GM12875 (cell line): ENCODE results near the gene TBPL1.

ENCODE experiments used
- H3K4me3 ChIP-seq: one replicate; pipeline ENCODE4 v1.5.1; 2011; ENCODE audit warnings: low read depth, low read length, control low read depth
- TF ChIP-seq, protein P1 (sequence below): IDR thresholded peaks from 2 replicates; pipeline ENCODE4 v1.5.1; 2011; ENCODE audit warnings: low read depth, mild to moderate bottlenecking, control low read depth, inconsistent platforms, low read length, moderate library complexity, borderline replicate concordance; ENCODE audit not compliant: insufficient read depth

The TBPL1 gene

GRCh38 chr6:133945158-133945557 is 7.9 kb upstream of the TBPL1 start:
- H3K4me3 ChIP-seq: no peak overlapping the region
- TF ChIP-seq, protein P1, sequence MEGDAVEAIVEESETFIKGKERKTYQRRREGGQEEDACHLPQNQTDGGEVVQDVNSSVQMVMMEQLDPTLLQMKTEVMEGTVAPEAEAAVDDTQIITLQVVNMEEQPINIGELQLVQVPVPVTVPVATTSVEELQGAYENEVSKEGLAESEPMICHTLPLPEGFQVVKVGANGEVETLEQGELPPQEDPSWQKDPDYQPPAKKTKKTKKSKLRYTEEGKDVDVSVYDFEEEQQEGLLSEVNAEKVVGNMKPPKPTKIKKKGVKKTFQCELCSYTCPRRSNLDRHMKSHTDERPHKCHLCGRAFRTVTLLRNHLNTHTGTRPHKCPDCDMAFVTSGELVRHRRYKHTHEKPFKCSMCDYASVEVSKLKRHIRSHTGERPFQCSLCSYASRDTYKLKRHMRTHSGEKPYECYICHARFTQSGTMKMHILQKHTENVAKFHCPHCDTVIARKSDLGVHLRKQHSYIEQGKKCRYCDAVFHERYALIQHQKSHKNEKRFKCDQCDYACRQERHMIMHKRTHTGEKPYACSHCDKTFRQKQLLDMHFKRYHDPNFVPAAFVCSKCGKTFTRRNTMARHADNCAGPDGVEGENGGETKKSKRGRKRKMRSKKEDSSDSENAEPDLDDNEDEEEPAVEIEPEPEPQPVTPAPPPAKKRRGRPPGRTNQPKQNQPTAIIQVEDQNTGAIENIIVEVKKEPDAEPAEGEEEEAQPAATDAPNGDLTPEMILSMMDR: 0 out of 2 replicates have a peak, but pooled peaks have one; percentile 6

DNA sequence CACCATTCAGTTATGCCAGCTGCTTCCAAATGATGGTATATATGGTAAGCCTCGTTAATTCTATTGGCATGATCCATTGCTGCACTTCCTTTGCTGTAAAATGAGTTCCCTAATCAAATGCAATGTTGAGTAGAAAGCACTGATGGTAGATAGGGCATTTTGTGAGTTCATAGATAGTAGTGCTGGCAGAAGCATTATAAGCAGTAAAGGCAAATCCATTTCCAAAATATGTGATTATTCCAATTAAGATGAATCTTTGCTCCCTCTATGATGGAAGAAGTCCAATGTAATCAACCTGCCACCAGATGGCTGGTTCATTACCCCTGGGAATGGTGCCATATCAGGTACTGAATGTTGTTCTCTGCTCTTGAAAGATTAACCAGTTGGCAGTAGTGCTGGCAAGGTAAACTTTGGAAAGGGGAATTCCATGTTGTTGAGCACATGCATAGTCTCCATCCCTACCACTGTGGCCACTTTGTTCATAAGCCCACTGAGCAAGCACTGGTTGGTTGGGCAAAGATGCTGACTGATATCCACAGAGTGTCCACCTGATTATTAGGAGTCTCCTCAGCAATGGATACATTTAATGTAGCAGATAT is 5.6 kb upstream of the TBPL1 start:
- TF ChIP-seq, protein P1: no peak
- no peak overlapping the region for H3K4me3 ChIP-seq

DNA sequence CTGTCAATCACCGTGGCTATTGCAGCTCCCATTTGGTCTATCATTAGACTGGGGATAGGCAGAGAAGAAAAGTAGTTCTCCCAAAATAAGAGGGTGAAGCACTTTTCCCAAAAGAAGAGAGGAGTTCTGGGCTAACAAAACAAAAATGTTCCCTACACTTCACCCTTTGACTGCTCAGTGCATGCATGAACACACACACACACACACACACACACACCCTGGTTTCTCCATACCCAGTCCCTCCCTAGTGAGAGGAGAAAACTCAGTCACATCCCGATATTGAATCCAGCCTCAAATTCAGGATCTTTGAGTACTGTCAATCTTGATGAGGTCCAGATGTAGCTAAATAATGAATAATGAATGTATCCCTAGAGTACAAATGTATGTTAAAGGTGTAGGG is 4.6 kb upstream of the TBPL1 start:
- TF ChIP-seq, protein P1: no peak
- no peak overlapping the region for H3K4me3 ChIP-seq

- H3K4me3 ChIP-seq: peak overlapping the region; percentile 86
- TF ChIP-seq, protein P1: no peak
Measured at GRCh38 chr6:133951227-133951626, 1.8 kb upstream of the TBPL1 start.

GRCh38 chr6:133951881-133952814 is 876 bp upstream of the TBPL1 start:
- TF ChIP-seq, protein P1: peak; percentile 43; the same call in 1 of the 2 replicates
- peak overlapping the region; percentile 86 for H3K4me3 ChIP-seq

DNA sequence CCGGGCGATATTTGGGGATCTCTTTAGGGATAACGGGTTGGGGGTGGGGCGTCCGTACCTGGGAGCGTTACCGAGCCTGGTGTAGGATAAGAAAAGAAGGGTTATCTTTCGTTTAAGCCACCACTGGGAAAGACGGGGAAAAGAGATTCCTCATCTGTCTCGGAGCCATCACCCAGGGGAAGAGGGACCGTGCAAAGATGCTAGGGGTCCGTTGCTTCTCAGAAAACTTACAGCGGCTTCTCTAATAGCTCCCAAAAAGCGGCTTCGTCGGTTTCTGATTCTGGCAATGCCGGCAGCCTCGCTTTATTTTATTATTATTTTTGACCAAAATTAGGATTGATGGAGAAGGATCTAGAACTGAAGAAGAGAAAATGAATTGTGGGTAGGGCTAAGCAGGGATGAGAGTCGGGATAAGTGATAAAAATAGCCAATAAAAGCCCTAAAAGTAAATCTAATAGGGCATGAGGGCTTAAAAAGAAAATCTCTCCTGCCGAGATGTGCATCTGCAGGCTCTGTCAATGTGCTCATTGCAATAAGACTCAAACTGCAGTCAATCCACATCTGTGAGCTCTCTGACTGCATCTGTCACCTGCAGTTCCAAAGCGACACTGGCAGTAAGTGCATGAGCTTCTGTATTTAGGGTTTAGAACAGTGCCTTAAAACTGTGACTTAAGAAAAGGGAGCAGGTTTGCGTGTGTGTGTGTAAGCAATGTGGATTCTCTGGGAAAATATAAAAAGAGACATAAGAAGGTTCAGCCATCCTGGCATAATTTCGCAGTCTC is 801 bp downstream of the TBPL1 start:
- peak overlapping the region; percentile 73 for H3K4me3 ChIP-seq
- TF ChIP-seq, protein P1: no peak
